Ishikawa (cell line): ENCODE results near the gene HS3ST4.

Experiments used
- EGR1 ChIP-seq: IDR thresholded peaks from 2 replicates; pipeline ENCODE4 v1.6.1; 2012
- TEAD4 ChIP-seq: IDR thresholded peaks from 2 replicates; pipeline ENCODE4 v1.6.1; 2012
- TF ChIP-seq, protein P1 (sequence below): IDR thresholded peaks from 2 replicates; pipeline ENCODE4 v1.6.1; 2012; ENCODE audit warnings: low read depth, mild to moderate bottlenecking
- TF ChIP-seq, protein P2 (sequence below): IDR thresholded peaks from 2 replicates; pipeline ENCODE4 v1.6.1; 2012

DNA sequence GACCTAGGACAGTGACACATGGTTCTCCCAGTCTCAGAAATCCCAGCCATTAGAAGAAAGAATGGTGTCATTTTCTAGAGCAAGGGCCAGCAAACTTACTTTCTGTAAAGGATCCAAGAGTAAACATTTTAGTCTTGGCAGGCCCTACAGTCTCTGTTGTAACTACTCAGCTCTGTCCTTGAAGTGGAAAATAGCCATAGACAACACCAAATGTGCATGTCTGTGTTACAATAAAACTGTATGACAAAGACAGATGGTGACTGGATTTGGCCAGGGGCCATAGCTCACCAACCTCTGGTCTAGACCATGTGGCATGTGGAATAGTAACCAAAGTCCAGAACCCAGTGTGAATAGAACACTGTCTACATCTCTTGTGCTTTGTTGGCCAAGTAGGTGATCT is 286.5 kb downstream of the HS3ST4 start:
- TF ChIP-seq, protein P1, sequence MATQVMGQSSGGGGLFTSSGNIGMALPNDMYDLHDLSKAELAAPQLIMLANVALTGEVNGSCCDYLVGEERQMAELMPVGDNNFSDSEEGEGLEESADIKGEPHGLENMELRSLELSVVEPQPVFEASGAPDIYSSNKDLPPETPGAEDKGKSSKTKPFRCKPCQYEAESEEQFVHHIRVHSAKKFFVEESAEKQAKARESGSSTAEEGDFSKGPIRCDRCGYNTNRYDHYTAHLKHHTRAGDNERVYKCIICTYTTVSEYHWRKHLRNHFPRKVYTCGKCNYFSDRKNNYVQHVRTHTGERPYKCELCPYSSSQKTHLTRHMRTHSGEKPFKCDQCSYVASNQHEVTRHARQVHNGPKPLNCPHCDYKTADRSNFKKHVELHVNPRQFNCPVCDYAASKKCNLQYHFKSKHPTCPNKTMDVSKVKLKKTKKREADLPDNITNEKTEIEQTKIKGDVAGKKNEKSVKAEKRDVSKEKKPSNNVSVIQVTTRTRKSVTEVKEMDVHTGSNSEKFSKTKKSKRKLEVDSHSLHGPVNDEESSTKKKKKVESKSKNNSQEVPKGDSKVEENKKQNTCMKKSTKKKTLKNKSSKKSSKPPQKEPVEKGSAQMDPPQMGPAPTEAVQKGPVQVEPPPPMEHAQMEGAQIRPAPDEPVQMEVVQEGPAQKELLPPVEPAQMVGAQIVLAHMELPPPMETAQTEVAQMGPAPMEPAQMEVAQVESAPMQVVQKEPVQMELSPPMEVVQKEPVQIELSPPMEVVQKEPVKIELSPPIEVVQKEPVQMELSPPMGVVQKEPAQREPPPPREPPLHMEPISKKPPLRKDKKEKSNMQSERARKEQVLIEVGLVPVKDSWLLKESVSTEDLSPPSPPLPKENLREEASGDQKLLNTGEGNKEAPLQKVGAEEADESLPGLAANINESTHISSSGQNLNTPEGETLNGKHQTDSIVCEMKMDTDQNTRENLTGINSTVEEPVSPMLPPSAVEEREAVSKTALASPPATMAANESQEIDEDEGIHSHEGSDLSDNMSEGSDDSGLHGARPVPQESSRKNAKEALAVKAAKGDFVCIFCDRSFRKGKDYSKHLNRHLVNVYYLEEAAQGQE, result no peak
- TF ChIP-seq EGR1, result no peak
- TF ChIP-seq TEAD4, result no peak
- TF ChIP-seq, protein P2, sequence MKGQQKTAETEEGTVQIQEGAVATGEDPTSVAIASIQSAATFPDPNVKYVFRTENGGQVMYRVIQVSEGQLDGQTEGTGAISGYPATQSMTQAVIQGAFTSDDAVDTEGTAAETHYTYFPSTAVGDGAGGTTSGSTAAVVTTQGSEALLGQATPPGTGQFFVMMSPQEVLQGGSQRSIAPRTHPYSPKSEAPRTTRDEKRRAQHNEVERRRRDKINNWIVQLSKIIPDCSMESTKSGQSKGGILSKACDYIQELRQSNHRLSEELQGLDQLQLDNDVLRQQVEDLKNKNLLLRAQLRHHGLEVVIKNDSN, result no peak
